Mammary epithelial cell (primary cell): ENCODE data around the gene KIRREL3.

Source experiments
- EZH2 ChIP-seq: IDR thresholded peaks from 2 replicates; pipeline ENCODE4 v1.6.1; 2012; ENCODE audit warnings: low read length, inconsistent platforms, borderline replicate concordance
- TF ChIP-seq, protein P1 (sequence below), 2 donors: IDR thresholded peaks in 1 of 2; conservative IDR thresholded peaks in 1 of 2; 2 replicates each; pipeline ENCODE4 v1.5.1; 2011 to 2012; ENCODE audit warnings: inconsistent platforms in 2 of 2, low read length in 2 of 2, mild to moderate bottlenecking in 2 of 2, control low read depth in 1 of 2, low read depth in 1 of 2; ENCODE audit not compliant: insufficient read depth in 1 of 2; ENCODE audit errors: extremely low read depth in 1 of 2

- TF ChIP-seq, protein P1, sequence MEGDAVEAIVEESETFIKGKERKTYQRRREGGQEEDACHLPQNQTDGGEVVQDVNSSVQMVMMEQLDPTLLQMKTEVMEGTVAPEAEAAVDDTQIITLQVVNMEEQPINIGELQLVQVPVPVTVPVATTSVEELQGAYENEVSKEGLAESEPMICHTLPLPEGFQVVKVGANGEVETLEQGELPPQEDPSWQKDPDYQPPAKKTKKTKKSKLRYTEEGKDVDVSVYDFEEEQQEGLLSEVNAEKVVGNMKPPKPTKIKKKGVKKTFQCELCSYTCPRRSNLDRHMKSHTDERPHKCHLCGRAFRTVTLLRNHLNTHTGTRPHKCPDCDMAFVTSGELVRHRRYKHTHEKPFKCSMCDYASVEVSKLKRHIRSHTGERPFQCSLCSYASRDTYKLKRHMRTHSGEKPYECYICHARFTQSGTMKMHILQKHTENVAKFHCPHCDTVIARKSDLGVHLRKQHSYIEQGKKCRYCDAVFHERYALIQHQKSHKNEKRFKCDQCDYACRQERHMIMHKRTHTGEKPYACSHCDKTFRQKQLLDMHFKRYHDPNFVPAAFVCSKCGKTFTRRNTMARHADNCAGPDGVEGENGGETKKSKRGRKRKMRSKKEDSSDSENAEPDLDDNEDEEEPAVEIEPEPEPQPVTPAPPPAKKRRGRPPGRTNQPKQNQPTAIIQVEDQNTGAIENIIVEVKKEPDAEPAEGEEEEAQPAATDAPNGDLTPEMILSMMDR (conservative IDR thresholded peaks at IDR 0.05 in 1 of 2, IDR thresholded peaks at IDR 0.05 in 1 of 2; ENCODE audit: extremely low read depth in 1 of 2, insufficient read depth in 1 of 2, low read depth in 1 of 2, low read length in 2 of 2), result no peak
- TF ChIP-seq EZH2, result no peak
These were observed 23.4 kb upstream of the KIRREL3 start for GRCh38 chr11:127023991-127024390.
